Ectodermal cell (in vitro differentiated cells): ENCODE data around the gene ADRB2.

Experiments used
- H3K27ac ChIP-seq: 2 replicates; pipeline ENCODE4 v1.7.0; 2013; ENCODE audit warnings: mild to moderate bottlenecking, low read depth, low read length; ENCODE audit not compliant: insufficient read depth, poor library complexity, severe bottlenecking
- H3K27me3 ChIP-seq: 2 replicates; pipeline ENCODE4 v1.7.0; 2013; ENCODE audit warnings: mild to moderate bottlenecking, low read length; ENCODE audit not compliant: insufficient read depth, control insufficient read depth, poor library complexity, severe bottlenecking
- H3K36me3 ChIP-seq: one replicate; pipeline ENCODE4 v1.7.0; 2013; ENCODE audit warnings: low read length; ENCODE audit not compliant: control insufficient read depth, insufficient read depth
- H3K4me1 ChIP-seq: one replicate; pipeline ENCODE4 v1.7.0; 2013; ENCODE audit warnings: low read length; ENCODE audit not compliant: control insufficient read depth, insufficient read depth
- H3K4me3 ChIP-seq: 2 replicates; pipeline ENCODE4 v1.7.0; 2013; ENCODE audit warnings: low read depth, low read length, control low read depth; ENCODE audit not compliant: insufficient read depth
- H3K9me3 ChIP-seq: 2 replicates; pipeline ENCODE4 v1.7.0; 2013; ENCODE audit warnings: mild to moderate bottlenecking, low read length, moderate library complexity; ENCODE audit not compliant: control insufficient read depth
- WGBS, 2 experiments: methylation state at CpG; one replicate each; pipeline ENCODE4 v1.1.7; 2013; ENCODE audit warnings: missing lambda C conversion rate in 2 of 2; 5-methylcytosine and 5-hydroxymethylcytosine counted together

ADRB2 gene

GRCh38 chr5:148853868-148854267 lies 27.5 kb downstream of the ADRB2 start:
- no peak overlapping the region for H3K27ac ChIP-seq
- H3K9me3 ChIP-seq: no peaks in the 10 kb centered on the region
- no peaks in the 10 kb centered on the region for H3K4me1 ChIP-seq
- 93 to 95% methylated on average over 1 of the region's 2 CpGs for WGBS, 2 experiments
- no peak overlapping the region for H3K4me3 ChIP-seq
- H3K27me3 ChIP-seq: no peaks in the 10 kb centered on the region
- no peaks in the 10 kb centered on the region for H3K36me3 ChIP-seq

GRCh38 chr5:148855249-148856008 lies 29.0 kb downstream of the ADRB2 start:
- H3K9me3 ChIP-seq: no peaks in the 10 kb centered on the region
- 93 to 95% methylated on average over 5 of the region's 5 CpGs for WGBS, 2 experiments
- H3K4me1 ChIP-seq: no peaks in the 10 kb centered on the region
- no peaks in the 10 kb centered on the region for H3K36me3 ChIP-seq
- H3K27me3 ChIP-seq: no peaks in the 10 kb centered on the region
- no peak overlapping the region for H3K27ac ChIP-seq
- H3K4me3 ChIP-seq: no peak overlapping the region

- no peak overlapping the region for H3K4me3 ChIP-seq
- H3K36me3 ChIP-seq: no peaks in the 10 kb centered on the region
- H3K27me3 ChIP-seq: no peaks in the 10 kb centered on the region
- no peaks in the 10 kb centered on the region for H3K4me1 ChIP-seq
- no peaks in the 10 kb centered on the region for H3K9me3 ChIP-seq
- 88 to 92% methylated on average over 2 of the region's 2 CpGs for WGBS, 2 experiments
- no peak overlapping the region for H3K27ac ChIP-seq
Measured at GRCh38 chr5:148856009-148856367, 29.6 kb downstream of the ADRB2 start.

GRCh38 chr5:148856424-148856823 lies 30.0 kb downstream of the ADRB2 start:
- Histone ChIP-seq H3K4me1 (no peaks in the 10 kb centered on the region), H3K4me3 (no peak overlapping the region), H3K36me3 (no peaks in the 10 kb centered on the region), H3K9me3 (no peaks in the 10 kb centered on the region), H3K27ac (no peak overlapping the region), H3K27me3 (no peaks in the 10 kb centered on the region)
- WGBS, 2 experiments: 92 to 94% methylated on average over 1 of the region's 1 CpG

- 94 to 100% methylated on average over 2 of the region's 2 CpGs for WGBS, 2 experiments
- H3K9me3 ChIP-seq: no peaks in the 10 kb centered on the region
- no peaks in the 10 kb centered on the region for H3K4me1 ChIP-seq
- H3K4me3 ChIP-seq: no peak overlapping the region
- no peaks in the 10 kb centered on the region for H3K27me3 ChIP-seq
- H3K36me3 ChIP-seq: no peaks in the 10 kb centered on the region
- no peak overlapping the region for H3K27ac ChIP-seq
Measured at GRCh38 chr5:148857474-148857873, 31.1 kb downstream of the ADRB2 start.

GRCh38 chr5:148858106-148858505 lies 31.7 kb downstream of the ADRB2 start:
- Histone ChIP-seq H3K27me3 (no peaks in the 10 kb centered on the region), H3K27ac (no peak overlapping the region), H3K4me3 (no peak overlapping the region), H3K9me3 (no peaks in the 10 kb centered on the region), H3K36me3 (no peaks in the 10 kb centered on the region), H3K4me1 (no peaks in the 10 kb centered on the region)
- 92 to 95% methylated on average over 2 of the region's 2 CpGs for WGBS, 2 experiments

GRCh38 chr5:148858547-148858946 lies 32.1 kb downstream of the ADRB2 start:
- Histone ChIP-seq H3K27me3 (no peaks in the 10 kb centered on the region), H3K4me3 (no peak overlapping the region), H3K36me3 (no peaks in the 10 kb centered on the region), H3K4me1 (no peaks in the 10 kb centered on the region), H3K27ac (no peak overlapping the region), H3K9me3 (no peaks in the 10 kb centered on the region)
- 93% methylated on average over 6 of the region's 6 CpGs for WGBS, 2 experiments

- no peak overlapping the region for H3K27ac ChIP-seq
- no peaks in the 10 kb centered on the region for H3K36me3 ChIP-seq
- no peaks in the 10 kb centered on the region for H3K4me1 ChIP-seq
- no peak overlapping the region for H3K4me3 ChIP-seq
- WGBS, 2 experiments: 96 to 100% methylated on average over 2 of the region's 2 CpGs
- no peaks in the 10 kb centered on the region for H3K9me3 ChIP-seq
- no peaks in the 10 kb centered on the region for H3K27me3 ChIP-seq
Measured at GRCh38 chr5:148859703-148860102, 33.3 kb downstream of the ADRB2 start.

GRCh38 chr5:148860599-148860998 lies 34.2 kb downstream of the ADRB2 start:
- Histone ChIP-seq H3K27me3 (no peaks in the 10 kb centered on the region), H3K4me1 (no peaks in the 10 kb centered on the region), H3K27ac (no peak overlapping the region), H3K36me3 (no peaks in the 10 kb centered on the region), H3K4me3 (no peak overlapping the region), H3K9me3 (no peaks in the 10 kb centered on the region)
- WGBS, 2 experiments: 79 to 87% methylated on average over 4 of the region's 5 CpGs

- 75 to 95% methylated on average over 2 of the region's 2 CpGs for WGBS, 2 experiments
- no peak overlapping the region for H3K27ac ChIP-seq
- no peaks in the 10 kb centered on the region for H3K9me3 ChIP-seq
- no peaks in the 10 kb centered on the region for H3K4me1 ChIP-seq
- H3K4me3 ChIP-seq: no peak overlapping the region
- H3K36me3 ChIP-seq: no peaks in the 10 kb centered on the region
- H3K27me3 ChIP-seq: no peaks in the 10 kb centered on the region
Measured at GRCh38 chr5:148861088-148861487, 34.7 kb downstream of the ADRB2 start.

- H3K4me1 ChIP-seq: no peaks in the 10 kb centered on the region
- no peaks in the 10 kb centered on the region for H3K36me3 ChIP-seq
- H3K27me3 ChIP-seq: no peaks in the 10 kb centered on the region
- 92 to 94% methylated on average over 3 of the region's 3 CpGs for whole genome bisulfite sequencing, 2 experiments
- no peak overlapping the region for H3K4me3 ChIP-seq
- H3K27ac ChIP-seq: no peak overlapping the region
- no peaks in the 10 kb centered on the region for H3K9me3 ChIP-seq
Measured at GRCh38 chr5:148861696-148862095, 35.3 kb downstream of the ADRB2 start.
